Prostate gland (tissue), 2 donors: ENCODE results near the gene CHST11.

Experiments used
- POLR2A ChIP-seq: fragments of 450-650 bp; IDR thresholded peaks from one replicate; pipeline ENCODE4 v1.6.1; 2016; ENCODE audit warnings: antibody characterized with exemption, mild to moderate bottlenecking
- TF ChIP-seq, protein P1 (sequence below), 4 experiments: fragments of 200-600 bp in 2 of 4; fragments of 450-650 bp in 2 of 4; sonication (generic) in 2 of 4; IDR thresholded peaks; 1 replicate in 3 of 4; 2 replicates in 1 of 4; pipeline ENCODE4 v1.5.1; 2016 to 2019; ENCODE audit warnings: antibody characterized with exemption in 4 of 4, mild to moderate bottlenecking in 2 of 4, moderate library complexity in 2 of 4

DNA sequence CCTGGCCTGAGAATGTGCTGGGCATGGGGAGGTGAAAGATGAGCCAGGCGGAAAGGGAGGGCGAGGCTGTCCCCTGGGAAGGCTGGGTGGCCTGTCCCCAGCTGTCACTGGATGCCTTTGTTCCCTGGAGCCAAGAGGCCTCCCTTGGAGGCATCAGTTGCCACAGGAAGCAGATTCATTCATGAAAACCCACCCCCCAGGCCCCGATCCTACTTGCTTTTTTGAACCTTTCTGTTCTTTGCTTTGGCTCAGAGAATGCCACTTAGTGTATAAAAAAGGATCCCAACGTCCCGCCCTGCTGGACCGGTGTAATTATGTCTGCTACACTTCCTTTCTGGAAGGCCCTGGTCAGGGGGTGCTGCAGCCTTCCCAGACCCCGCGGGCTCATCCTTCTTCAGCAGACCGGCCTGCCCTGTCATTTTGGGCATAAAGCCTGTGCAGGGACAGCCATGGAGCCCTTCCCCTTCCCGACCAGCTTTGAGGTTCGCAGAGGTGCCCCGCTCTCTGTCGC is 281.1 kb downstream of the CHST11 start:
- TF ChIP-seq, protein P1, sequence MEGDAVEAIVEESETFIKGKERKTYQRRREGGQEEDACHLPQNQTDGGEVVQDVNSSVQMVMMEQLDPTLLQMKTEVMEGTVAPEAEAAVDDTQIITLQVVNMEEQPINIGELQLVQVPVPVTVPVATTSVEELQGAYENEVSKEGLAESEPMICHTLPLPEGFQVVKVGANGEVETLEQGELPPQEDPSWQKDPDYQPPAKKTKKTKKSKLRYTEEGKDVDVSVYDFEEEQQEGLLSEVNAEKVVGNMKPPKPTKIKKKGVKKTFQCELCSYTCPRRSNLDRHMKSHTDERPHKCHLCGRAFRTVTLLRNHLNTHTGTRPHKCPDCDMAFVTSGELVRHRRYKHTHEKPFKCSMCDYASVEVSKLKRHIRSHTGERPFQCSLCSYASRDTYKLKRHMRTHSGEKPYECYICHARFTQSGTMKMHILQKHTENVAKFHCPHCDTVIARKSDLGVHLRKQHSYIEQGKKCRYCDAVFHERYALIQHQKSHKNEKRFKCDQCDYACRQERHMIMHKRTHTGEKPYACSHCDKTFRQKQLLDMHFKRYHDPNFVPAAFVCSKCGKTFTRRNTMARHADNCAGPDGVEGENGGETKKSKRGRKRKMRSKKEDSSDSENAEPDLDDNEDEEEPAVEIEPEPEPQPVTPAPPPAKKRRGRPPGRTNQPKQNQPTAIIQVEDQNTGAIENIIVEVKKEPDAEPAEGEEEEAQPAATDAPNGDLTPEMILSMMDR (IDR thresholded peaks at IDR 0.05): no peak
- TF ChIP-seq POLR2A: no peak
